Measurements from ENCODE around the gene KCNIP2. TPM values are rescaled to one million over a fixed set of nuclear protein-coding genes. Genes with fewer than 3 reads are reported as not detected.

Gene KCNIP2
- total RNA-seq, 1 donor from 2014 or later, result 7.1 TPM

GRCh38 chr10:101776161-101776817 is 67.3 kb downstream of the KCNIP2 start:
- intact Hi-C loops (cut with micrococcal nuclease), result no loop called here
- Mint-ChIP-seq H3K9me3 (no peaks in the 10 kb centered on the region), H3K36me3 (ENCODE audit: low read depth) (no peaks in the 10 kb centered on the region), H3K4me3 (no peak overlapping the region), H3K27me3 (peaks cover 47% of the 10 kb centered on the region), H3K27ac (no peak overlapping the region), H3K4me1 (peaks cover 51% of the 10 kb centered on the region)
- ATAC-seq (ENCODE audit: low read depth) (no peak), DNase-seq (no peak)
- CTCF ChIA-PET, result no interaction called here
- TF ChIP-seq CTCF (IDR thresholded peaks at IDR 0.05), result no peak
- POLR2A ChIA-PET, result no interaction called here

Other genes starting within 250 kb of the KCNIP2 start
- gene FBXW4, start 148.6 kb downstream of the KCNIP2 start, total RNA-seq, result 69.4 and 74.2 TPM in 2 replicates
- not detected in 2 replicates for gene FGF8, start 67.7 kb downstream of the KCNIP2 start, total RNA-seq
- 48.1 and 60.7 TPM in 2 replicates for gene NPM3, start 60.4 kb downstream of the KCNIP2 start, total RNA-seq
- gene OGA, start 25.4 kb downstream of the KCNIP2 start, total RNA-seq, result 209 and 271 TPM in 2 replicates
- 26.8 and 35.4 TPM in 2 replicates for gene ARMH3, start 212.4 kb upstream of the KCNIP2 start, total RNA-seq
- gene HPS6, start 221.5 kb upstream of the KCNIP2 start, total RNA-seq, result 22.8 and 23.0 TPM in 2 replicates